HG03520 (cell line): ENCODE results near the gene FARP1.

Experiments
- ATAC-seq: cut with Tn5 transposase; IDR thresholded peaks from one replicate; pipeline ENCODE4 v1.9.1; 2021; ENCODE audit warnings: mild to moderate bottlenecking, moderate library complexity; ENCODE audit not compliant: unreplicated experiment

Gene FARP1

DNA sequence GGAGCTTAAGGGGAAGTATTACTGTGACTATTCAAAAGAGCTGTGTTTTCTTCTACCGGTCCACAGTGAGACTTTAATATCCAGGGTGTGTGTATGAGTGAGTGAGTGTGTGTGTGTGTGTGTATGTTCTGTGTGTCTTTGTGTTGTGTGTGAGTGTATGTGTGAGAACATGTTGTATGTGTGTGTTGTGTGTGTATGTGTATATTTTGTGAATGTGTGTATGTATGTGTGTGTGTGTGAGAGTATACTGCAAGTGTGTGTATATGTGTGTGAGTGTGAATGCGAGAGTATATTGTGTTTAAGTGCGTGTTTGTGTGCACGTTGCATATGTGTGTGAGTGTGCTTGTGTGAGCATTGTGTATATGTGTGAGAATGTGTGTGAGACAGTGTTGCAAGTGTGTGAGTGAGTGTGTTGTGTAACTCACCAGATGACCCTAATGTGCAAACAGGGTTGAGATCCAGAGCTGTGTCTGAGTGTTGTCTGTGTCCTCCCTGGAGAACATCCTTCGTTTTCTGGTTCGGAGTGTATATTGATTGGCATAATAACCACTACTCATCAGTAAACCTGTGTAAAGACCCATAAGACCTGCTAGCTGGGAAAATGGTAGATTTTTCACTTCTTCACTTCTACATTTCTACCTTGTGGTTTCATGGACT, 135.3 kb downstream of the FARP1 start:
- ATAC-seq, result no peak

- ATAC-seq, result no peak
Measured at GRCh38 chr13:98279473-98280175, 136.7 kb downstream of the FARP1 start.

DNA sequence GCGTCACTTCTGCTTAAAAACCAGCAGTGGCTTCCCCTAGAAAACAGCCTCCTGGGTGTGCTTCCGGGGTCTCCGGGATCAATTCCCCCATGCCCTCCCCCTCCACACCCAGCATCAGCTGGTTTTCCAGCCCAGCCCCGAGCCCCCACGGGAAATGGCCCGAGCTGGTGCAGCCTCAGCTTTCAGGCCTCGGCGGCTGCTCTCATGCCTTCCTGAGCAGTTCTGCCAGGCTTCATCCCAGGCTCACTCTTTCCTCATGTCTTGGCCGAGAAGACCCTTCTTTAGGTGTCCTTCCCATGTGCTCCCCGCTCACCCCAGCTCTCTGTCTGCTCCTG, 137.2 kb downstream of the FARP1 start:
- no peak for ATAC-seq

- ATAC-seq, result no peak
Measured at GRCh38 chr13:98284679-98285078, 141.8 kb downstream of the FARP1 start.

GRCh38 chr13:98285317-98285716, 142.4 kb downstream of the FARP1 start:
- no peak for ATAC-seq

GRCh38 chr13:98285852-98286594, 143.1 kb downstream of the FARP1 start:
- ATAC-seq, result no peak

- ATAC-seq, result no peak
Measured at GRCh38 chr13:98286799-98287198, 143.9 kb downstream of the FARP1 start.

- no peak for ATAC-seq
Measured at GRCh38 chr13:98288211-98288610, 145.3 kb downstream of the FARP1 start.

GRCh38 chr13:98289339-98289945, 146.5 kb downstream of the FARP1 start:
- no peak for ATAC-seq

- no peak for ATAC-seq
Measured at GRCh38 chr13:98290261-98290660, 147.4 kb downstream of the FARP1 start.

DNA sequence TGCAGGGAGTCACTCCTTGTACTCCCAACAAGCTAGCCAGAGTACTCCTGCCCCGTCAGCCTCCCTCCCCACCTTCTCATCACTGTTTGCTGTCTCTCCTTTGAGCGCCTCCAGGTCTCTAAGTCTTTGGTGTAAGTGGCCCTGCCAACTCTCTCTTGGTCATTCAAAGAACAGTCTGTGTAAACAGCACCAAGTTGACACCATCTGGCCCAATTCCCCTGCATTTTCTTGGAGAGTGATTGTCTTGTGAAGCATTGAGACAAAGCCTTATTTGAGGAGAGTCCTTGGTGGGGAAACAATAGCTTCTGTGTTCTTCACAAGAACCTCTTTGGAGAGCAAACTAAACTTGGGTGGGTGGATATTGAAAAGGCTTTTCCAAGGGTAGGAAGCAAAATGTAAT, 148.8 kb downstream of the FARP1 start:
- no peak for ATAC-seq

GRCh38 chr13:98293103-98293502, 150.2 kb downstream of the FARP1 start:
- no peak for ATAC-seq

DNA sequence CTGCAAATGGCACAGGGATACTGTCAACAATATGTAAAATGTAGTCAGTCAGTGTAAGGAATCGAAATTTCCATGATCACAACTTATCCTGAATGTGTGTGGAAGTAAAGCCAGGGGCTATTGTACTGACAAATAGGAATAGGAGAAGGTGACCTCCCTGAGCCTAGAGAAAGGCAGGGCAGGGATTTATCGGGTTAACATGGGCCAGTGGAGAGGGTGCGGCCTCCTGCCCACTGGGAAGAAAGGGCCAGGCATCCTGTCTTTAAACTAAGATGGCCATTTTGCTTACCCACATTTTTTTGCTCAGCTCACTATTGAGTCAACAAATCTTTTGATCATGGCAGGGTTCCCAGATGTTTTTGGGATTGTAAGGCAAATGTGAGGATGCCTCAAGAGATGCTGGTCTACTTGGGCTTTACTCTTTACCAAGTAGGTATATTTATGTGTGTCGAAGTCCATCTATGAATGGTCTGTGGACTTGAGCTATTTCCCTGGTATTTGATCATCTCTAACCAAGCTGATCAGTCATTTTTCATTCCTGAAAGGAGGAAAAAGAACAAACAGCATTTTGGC, 150.8 kb downstream of the FARP1 start:
- no peak for ATAC-seq

- no peak for ATAC-seq
Measured at GRCh38 chr13:98295371-98295770, 152.5 kb downstream of the FARP1 start.

- no peak for ATAC-seq
Measured at GRCh38 chr13:98297051-98297450, 154.2 kb downstream of the FARP1 start.

GRCh38 chr13:98297745-98298144, 154.9 kb downstream of the FARP1 start:
- no peak for ATAC-seq

DNA sequence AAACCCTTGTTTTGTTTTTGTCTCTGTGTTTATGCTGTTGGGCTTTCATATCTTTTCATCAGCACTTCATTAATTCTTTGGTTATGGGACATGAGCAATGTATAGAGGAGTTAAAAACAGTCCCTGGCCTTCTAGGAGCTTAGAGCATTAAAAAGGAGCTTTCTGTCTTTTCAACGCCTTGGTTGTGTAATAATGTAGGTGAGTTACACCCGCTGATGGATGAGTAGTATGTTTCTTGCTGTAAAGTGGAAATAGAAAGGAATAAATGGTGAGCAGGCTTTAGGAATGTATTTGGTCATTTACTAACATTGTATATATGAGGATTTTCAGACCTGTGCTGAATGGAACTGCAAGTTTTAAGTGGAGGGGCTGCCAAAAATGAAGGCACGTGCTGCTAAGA, 155.7 kb downstream of the FARP1 start:
- ATAC-seq, result no peak

GRCh38 chr13:98299235-98299965, 156.5 kb downstream of the FARP1 start:
- no peak for ATAC-seq

DNA sequence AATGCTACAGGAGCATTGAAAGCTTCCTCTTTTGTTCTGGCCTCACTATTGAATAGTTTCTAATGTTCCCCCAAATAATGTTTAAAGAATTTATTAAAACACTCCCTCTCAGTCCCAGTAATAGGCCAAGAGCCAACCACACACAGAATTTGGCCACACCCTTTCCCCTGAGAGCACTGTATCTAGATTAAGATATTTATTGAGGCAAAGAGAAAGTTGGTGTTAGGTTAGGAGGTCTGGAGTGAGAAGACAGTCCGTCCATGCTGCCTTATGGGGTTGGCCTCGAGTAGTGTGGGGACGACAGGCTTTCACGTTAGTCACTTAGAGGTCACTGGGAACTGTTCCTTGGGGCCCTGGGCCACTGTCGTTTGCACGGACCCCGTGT, 157.1 kb downstream of the FARP1 start:
- ATAC-seq, result no peak

- ATAC-seq, result no peak
Measured at GRCh38 chr13:98300956-98301641, 158.2 kb downstream of the FARP1 start.
